ENCODE data around the gene RMND5A.
A peak's percentile ranks its signal among the peaks of the same experiment; 100 is the strongest.

The RMND5A gene

DNA sequence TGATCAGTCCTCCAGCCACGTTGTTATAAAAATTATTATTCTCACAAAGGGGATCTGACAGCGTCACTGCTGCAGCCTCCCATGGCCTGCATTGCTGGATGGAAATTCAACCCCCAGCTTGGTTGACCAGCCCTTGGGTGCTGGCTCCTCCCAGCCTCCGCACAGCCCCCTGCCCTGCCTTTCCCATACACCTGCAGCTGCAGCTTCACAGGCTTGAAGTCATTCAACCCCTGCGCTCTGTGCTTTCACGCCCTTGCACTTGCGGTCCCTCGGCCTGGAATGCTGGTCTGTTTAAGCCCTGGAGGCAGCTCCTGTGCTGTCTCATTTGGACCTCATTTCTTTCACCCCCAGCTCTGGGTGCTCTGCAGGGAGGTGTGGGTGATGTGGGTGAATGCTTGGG is 71.5 kb downstream of the RMND5A start:
- no peak for DNase-seq (ENCODE audit: low spot score)

DNA sequence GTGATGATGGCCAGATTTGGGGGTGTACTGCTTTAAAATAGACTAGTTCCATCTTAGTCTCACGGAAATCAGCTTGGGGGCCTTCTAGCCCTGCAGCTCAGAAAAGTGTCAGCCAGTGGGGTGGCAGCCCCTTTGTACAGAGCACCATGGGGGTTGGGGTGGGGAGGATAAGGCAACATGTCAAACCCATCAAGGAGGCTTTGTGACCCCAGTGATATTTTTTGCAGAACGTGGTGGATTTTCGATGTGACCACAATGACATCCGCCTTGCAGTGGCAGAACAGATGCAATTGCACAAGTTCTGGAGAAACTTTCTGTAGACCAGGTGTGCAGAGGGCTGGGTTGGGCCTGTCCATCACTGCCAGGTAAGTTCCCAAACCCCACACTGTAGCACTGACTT is 73.7 kb downstream of the RMND5A start:
- no peak for DNase-seq (ENCODE audit: low spot score)

DNA sequence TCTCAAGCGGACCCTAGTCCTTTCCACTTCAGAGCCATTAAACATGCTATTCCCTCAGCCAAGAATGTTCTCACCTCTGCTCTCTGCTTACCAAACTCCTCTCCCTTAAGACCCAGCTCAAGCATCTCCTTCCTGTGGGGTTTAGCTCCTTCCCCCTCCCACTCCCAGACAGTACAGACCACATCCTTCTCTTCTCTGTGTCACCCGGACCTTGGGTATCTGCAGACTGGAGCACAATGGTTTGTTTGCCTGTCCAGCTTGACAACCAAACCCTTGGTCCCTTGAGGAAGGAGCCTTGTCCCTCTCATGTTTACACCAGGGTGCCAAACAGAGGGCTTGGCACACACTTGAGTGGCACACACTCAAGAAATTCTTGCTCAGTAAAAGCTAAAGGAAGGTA is 74.8 kb downstream of the RMND5A start:
- no peak for DNase-seq (ENCODE audit: low spot score)

DNA sequence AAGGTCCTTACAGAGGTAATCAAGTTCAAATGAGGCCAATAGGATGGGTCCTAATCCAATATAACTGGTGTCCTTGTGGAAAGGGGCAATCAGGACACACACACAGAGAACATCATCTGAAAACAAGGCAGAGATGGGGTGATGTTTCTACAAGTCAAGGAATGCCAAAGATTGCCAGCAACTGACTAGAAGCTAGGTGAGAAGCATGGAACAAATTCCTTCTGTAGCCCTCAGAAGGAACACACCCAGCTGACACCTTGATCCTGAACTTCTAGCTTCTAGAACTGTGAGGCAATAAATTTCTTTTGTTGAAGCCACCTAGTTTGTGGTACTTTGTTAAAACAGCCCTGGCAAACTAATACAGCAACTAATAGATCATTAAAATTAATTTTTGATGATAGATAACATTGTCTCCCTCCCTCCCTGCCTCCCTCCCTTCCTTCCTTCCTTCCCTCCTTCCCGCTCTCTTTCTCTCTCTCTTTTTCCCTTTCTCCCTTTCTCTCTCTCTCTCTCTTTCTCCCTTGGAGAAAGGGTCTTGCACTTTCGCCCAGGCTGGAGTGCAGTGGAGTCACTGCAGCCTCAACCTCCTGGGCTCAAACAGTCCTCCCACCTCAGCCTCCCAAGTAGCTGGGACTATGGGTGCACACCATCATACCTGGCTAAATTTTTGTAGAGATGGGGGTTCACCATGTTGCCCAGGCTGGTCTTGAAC is 80.9 kb downstream of the RMND5A start:
- DNase-seq (ENCODE audit: low spot score): no peak

DNA sequence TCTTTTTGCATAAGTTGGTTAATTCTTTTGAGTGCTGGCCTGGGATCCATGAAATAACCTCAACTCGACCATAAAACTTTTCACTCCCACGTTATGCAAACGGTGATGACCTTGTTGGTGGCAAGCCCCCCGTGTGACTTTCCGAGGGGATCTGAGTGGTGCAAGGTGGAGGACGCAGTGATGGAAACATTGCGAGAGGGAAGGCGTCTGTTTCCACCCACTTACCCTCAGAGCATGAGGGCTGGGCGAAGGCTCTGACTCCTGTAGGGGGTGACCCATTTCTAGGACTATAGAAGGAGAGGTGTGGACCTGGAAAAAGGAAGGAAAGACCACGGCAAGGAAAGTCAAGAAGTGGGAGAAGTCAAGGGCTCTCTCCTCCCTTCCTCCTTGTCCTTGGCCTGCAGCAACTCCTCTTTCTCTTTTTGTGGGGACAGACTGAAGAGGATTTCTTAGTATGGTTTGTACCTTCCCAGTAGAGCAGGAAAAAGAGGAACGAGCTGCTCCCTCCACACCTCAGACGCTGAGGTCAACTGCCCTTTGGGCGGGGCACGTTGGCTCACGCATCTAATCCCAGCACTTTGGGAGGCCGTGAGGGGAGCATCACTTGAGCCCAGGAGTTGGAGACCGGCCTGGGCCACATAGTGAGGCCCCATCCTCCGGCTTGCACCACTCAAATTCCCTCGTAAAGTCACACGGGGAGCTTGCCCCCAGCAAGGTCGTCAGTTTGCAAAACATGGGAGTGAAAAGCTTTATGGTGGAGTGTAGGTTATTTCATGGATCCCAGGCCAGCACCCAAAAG is 86.2 kb downstream of the RMND5A start:
- no peak for DNase-seq (ENCODE audit: low spot score)

DNA sequence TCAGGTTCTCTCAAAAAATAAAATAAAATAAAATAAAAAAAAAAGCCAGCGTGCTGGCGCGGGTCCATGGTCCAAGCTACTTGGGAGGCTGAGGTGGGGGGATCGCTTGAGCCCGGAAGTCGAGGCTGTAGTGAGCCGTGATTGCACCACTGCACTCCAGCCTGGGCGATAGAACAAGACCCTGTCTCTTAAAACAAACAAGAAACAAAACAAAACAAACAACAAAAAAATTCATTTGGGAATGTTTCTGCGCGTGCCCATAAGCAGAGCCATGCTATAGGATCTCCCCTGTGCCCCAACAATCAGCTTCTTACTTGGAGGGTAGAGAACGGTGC is 87.0 kb downstream of the RMND5A start:
- no peak for DNase-seq (ENCODE audit: low spot score)

DNA sequence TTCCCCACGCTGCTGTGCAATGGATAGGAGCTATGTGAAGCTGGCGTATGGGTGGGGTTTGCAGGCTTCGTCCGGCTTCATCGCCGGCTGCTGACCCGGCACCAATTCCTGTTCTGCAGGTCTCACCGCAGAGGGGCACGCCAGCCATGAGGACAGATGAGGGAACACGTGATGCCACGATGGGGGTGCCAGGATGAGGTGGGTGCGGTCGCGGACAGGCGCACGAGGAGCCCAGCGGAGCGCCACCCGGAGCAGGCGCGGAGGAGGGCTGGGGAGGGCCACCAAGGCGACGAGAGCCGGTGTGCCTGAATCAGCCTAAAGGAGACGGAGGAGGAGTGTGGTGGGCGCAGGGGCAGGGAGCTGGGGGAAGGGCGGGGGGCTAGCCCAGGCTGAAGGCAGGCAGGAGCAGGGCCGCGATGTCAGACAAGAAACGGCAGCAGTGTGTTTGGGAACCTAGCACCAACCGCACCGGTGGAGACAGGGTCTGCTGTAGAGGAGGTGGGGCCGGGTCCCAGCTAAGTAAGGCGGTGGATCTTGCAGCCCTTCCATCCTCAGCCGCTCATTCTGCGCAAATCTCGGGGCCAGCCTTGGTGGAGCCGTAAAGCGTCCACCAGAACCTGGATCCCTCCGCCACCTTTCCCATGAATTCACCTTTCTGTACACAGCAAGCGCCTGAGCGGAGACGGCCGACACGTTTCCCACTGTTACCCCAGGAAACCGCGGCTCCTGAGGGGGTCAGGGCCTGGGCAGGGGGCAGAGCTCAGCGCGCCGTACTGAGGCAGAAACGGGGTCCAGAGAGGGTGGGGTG is 87.6 kb downstream of the RMND5A start:
- DNase-seq (ENCODE audit: low spot score): peak; percentile 69

DNA sequence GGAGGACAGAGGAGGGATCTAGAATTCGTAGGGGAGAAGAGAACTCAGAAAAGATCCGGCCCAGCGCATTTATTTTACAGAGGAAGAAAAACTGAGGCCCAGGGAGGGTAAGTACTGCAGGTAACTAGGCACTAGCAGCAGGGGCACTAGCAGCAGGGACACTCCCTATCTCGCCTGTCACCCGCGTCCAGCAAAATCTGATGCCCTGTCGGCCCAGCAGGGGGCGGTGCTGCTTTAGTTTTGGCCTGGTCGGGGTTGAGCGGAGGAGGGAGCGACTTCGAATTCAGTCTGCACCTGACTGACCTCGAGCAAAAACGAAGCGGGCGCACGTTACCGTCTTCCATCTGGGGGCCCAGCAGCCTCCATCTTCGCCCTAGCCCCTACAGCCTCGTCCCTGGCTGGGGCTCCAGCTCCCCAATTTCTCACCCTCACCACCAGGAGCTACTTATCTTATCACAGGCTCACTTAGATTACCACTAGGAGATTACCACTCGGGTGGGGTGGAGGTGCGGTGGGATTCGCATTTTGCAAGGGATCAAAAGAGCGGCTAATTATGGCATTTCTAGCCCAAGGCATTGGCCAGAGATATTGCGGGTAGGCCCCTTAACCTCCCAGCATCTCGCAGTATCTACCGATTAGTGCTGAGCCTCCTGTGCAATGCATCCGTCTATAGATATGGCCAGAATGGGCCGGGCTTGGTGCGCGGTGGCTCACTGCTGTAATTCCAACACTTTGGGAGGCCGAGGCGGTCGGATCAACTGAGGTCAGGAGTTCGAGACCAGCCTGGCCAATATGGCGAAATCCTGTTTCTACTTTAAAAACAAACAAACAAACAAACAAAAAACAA is 88.4 kb downstream of the RMND5A start:
- peak; percentile 91 for DNase-seq (ENCODE audit: low spot score)

DNA sequence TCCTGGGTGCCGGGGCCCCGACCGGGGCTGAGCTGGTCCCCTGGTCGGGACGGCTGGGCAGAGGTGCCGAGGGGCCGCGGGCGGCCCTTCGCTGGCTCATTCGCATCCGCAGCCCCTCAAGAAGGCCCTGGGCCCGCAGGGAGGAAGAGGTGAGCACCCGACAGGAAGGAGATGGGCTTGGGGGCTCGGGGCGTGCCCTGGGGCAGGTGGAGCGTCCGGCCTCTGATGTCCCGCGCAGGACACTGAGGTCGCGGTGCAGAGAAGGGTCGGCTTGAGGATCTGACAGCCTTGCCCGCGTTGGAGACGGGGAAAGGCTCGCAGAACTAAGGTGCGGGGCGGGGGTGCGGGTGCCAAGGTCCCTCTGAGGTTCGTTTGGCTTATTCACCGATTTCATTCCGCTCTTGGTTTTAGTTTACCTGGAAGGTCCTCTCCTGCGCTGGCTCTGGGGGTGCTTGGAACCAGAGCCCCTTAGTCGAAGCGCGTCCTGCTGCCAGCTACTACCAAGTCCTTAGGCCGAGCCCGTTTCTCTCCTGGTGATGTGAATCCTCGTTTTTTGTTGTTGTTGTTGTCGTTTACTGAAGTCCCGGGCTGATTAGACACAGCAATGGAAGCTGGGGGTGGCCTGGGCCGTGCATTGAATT is 89.5 kb downstream of the RMND5A start:
- no peak for DNase-seq (ENCODE audit: low spot score)

DNA sequence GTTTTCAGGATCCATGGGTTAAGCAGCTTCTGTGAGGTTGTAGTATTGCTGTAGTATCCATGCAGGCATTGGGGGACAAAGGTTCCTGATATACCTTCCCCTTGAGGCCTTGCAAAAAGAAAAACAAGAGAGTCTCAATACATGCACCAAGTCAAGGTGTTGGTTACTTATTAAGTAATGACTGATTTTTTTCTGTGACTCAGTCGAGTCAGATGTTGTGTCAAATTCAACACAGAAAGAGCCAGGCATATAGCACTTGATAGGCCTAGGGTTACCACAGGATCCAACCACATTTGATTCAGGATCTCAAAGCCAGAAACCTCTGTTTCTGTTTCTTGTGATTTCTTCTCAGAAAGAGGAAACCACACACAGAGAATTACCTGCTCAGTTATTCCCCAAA is 95.5 kb downstream of the RMND5A start:
- no peak for DNase-seq (ENCODE audit: low spot score)

DNA sequence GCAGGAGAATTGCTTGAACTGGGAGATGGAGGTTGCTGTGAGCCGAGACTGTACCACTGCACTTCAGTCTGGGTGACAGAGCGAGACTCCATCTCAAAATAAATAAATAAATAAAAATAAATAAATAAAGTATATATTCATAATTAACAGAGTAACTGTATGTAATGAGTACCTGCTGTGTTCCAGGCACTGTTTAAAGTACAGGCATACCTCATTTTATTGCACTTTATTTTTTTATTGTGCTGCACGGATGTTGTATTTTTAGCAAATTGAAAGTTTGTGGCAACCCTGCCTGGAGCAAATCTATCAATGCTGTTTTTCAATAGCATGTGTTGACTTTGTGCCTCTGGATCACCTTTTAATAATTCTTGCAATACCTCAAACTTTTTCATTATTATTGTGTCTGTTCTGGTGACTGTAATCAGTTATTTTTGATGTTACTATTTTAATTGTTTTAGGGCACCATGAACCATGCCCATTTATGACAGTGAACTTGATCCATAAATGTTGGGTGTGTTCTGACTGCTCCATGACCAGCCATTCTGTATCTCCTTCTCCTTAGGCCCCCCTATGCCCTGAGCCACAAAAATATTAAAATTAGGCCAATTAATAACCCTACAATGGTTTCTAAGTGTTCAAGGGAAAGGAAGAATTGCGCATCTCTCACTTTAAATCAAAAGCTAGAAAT is 98.2 kb downstream of the RMND5A start:
- no peak for DNase-seq (ENCODE audit: low spot score)

DNA sequence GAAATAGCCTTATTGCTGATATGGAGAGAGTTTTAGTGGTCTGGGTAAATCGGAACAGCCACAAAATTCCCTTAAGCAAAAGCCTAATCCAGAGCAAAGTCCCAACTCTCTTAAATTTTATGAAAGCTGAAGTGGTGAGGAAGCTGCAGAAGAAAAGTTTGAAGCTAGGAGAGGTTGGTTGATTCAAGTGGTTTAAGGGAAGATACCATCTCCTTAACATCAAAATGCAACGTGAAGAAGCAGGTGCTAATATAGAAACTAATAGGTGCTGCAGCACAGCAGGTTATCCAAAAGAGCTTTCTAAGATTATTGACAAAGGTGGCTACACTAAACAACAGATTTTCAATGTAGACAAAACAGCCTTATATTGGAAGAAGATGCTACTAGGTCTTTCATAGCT is 98.9 kb downstream of the RMND5A start:
- no peak for DNase-seq (ENCODE audit: low spot score)

DNA sequence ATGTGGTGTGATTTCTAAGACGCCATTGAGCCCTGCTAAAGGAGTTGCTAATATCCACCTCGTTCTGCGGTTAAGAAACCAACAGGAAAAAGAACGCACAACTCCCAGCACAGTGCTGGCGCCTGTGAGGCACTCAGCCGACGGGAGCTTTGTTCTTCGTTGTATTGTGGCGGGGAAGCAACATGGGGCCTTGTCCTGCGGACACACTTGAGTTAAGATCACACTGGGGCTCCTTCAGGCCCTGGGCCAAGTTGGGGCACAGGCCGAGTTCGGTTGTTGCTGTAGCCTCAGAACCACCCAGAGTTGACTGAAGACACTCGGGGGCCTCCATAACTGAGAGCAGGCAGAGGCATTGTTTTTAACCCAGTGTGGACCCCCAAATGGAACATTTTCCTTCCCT is 101.2 kb downstream of the RMND5A start:
- no peak for DNase-seq (ENCODE audit: low spot score)

DNA sequence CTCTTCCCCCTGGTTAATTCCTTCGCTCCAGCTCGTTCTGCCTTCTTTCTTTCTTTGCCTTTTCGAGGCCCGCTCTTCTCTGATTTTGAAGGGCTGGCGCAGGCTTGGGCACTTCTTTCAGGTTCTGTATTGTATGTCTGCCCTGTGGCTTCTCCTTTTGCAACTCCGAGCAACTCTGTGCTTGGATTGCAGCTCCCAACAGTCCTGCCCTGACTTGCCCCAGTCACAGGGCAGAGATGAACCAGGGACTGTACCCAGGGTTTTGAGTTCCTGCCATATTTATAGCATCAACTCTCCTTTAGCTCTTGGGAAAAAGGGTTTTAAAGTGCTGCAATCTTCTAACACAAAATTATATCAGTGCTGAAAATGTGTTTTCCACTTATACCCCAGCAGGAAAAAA is 101.8 kb downstream of the RMND5A start:
- DNase-seq (ENCODE audit: low spot score): no peak

DNA sequence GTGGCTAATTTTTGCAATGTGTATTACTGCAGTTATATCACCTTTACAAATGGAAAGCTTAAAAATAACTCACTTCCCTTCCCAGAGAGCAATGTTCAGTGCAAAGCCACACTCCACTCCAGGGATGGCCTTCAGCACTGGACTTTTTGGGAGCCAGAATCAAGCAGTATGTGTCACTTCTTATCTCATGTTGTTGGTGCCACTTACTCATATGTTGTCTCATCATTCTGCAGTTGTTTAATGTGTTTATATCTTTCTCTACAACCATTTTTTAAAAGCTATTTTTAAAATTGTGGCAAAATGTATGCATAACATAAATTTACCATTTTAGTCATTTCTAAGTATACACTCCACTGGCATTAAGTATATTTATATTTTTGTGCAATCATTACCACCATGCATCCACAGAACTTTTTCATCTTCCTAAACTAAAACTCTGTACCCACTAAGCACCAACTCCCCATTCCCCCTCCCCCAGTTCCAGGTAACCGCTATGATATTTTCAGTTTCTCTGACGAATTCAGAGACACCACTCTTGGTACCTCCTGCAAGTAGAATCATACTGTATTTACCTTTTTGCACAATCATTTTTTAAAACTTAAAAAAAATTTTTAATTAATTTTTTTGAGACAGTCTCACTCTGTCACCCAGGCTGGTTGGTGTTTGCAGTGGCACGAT is 102.7 kb downstream of the RMND5A start:
- DNase-seq (ENCODE audit: low spot score): no peak

DNA sequence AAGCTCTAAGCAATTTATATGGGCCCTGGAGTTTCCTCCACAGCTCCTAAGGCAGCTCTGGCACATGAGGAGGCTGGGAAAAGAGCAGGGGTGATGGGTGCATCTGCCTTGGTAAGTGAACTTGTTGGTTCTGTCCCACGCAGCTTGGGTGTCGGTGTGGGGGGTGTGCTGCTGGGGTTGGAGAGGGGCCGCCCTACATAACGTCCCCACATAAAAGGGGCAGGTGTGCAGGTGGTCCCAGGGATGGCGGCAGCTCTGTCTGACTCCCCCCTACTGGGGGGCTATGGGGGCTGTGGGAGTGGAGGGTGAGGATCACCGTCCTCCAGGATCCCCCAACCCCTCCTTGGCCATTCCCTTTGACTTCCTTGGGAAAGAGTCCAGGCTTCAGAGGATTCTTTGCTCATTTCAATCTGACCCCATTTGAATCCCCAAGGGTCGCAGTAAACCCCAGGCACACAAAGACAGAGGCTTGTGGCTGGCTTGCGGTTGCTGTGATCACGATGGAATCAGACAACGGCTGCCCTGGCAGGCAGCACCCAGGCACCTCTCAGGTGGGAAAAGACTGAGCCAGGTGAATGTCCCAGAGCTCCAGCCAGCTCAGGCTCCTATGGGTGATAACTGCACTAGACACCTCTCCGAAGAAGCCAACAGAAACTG is 105.1 kb downstream of the RMND5A start:
- DNase-seq (ENCODE audit: low spot score): no peak

DNA sequence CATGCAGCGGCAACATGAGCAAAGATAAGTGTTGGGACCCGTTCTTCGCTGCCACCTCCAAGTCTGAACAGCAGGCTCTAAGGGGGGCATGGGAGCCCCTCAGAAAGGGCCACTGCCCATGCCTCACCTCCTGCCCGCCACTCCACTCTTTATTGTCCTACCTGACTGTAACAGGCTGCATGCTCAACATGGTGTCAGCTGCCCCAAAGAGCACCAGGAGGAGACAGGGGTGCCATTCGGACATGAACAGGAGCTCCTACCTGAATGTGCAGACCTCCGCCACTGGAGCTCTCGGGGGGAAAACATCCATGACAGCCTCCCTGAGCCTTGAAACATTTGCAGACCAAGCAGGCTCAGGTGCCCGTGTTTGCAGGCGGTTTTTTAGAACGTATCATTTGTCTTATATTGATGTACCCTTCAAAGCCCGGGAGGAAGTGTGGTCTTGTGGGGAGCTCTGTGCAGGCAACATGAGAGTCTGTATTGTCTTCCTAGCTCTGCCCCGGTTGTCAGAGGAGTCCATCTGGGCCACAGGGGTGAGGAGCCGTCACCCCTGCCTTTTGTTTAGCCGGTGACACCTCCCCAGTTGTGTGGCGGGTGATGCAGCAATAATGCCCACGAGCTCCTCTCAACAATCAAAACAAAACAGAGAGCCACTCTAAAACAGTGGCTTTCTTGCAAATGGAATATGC is 105.7 kb downstream of the RMND5A start:
- no peak for DNase-seq (ENCODE audit: low spot score)

DNA sequence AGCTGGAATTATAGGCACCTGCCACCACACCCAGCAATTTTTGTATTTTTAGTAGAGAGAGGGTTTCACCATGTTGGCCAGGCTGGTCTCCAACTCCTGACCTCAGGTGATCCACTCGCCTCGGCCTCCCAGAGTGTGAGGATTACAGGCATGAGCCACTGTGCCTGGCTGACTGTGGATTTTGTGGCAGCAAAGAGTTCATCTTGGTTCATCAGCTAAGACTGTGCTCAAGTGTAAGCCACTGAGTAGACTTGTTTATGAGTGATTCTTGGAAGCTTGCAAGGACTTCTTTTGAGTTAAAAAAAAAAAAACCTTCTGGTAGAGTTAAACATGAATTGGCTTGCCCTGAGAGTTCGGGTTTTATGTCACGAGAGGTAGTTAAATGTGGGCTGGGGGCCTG is 106.9 kb downstream of the RMND5A start:
- no peak for DNase-seq (ENCODE audit: low spot score)

Data from left forelimb (tissue), 1 donor.